Gastroesophageal sphincter (tissue), 4 donors: ENCODE data around the gene MYH7. TPM values are rescaled to one million over a fixed set of nuclear protein-coding genes. Genes with fewer than 3 reads are reported as not detected.

ENCODE experiments used
- ATAC-seq: fragments of 150-250 bp; one replicate; pipeline ENCODE4 v1.9.1; 2016; ENCODE audit warnings: mild to moderate bottlenecking, moderate library complexity
- H3K27ac ChIP-seq, 4 donors: fragments of 200-600 bp; sonication (generic) in 3 of 4; 1 replicate in 3 of 4; 2 replicates in 1 of 4; pipeline ENCODE4 v1.5.1; 2016 to 2019
- H3K27me3 ChIP-seq: fragments of 200-600 bp; sonication (generic); one replicate; pipeline ENCODE4 v1.5.1; 2019
- H3K36me3 ChIP-seq, 2 donors: fragments of 200-600 bp; sonication (generic); one replicate each; pipeline ENCODE4 v1.5.1; 2019; ENCODE audit warnings: control low read depth in 1 of 2
- H3K4me1 ChIP-seq, 3 donors: fragments of 200-600 bp; sonication (generic); 1 replicate in 2 of 3; 2 replicates in 1 of 3; pipeline ENCODE4 v1.5.1; 2016 to 2019; ENCODE audit warnings: control low read depth in 2 of 3
- H3K4me3 ChIP-seq, 2 donors: fragments of 200-600 bp; sonication (generic); one replicate each; pipeline ENCODE4 v1.5.1; 2019; ENCODE audit warnings: mild to moderate bottlenecking in 1 of 2, moderate library complexity in 1 of 2
- H3K9me3 ChIP-seq, 3 donors: fragments of 200-600 bp; sonication (generic); one replicate each; pipeline ENCODE4 v1.5.1; 2017 to 2019; ENCODE audit warnings: control low read depth in 2 of 3
- EP300 ChIP-seq: sonication (generic); formaldehyde crosslinking; IDR thresholded peaks from one replicate; pipeline ENCODE4 v1.6.1; 2017; ENCODE audit warnings: antibody characterized with exemption, mild to moderate bottlenecking
- POLR2A ChIP-seq, 2 donors: fragments of 450-650 bp; IDR thresholded peaks; one replicate each; pipeline ENCODE4 v1.6.1; 2017; ENCODE audit warnings: antibody characterized with exemption in 2 of 2, mild to moderate bottlenecking in 2 of 2, moderate library complexity in 1 of 2
- POLR2AphosphoS5 ChIP-seq: sonication (generic); formaldehyde crosslinking; IDR thresholded peaks from one replicate; pipeline ENCODE4 v1.6.1; 2017; ENCODE audit warnings: antibody characterized with exemption
- WGBS, 2 donors: methylation state at CpG; one replicate each; pipeline ENCODE4 v1.1.5; 2018; ENCODE audit warnings: low coverage in 1 of 2; 5-methylcytosine and 5-hydroxymethylcytosine counted together
- total RNA-seq, 4 donors: library from RNA; depleted of rRNA; stranded (reverse); fragments of >200 nt; gene quantifications; one replicate each; pipeline ENCODE4 v1.1.0, GENCODE V29; 2016
- TF ChIP-seq, protein P1 (sequence below), 4 experiments: fragments of 200-600 bp in 2 of 4; fragments of 450-650 bp in 2 of 4; sonication (generic) in 1 of 4; IDR thresholded peaks; one replicate each; pipeline ENCODE4 v1.5.1; 2017 to 2019; ENCODE audit warnings: antibody characterized with exemption in 4 of 4, mild to moderate bottlenecking in 2 of 4, moderate library complexity in 2 of 4

The MYH7 gene
- total RNA-seq, 4 donors from 2014 or later, result not detected

DNA sequence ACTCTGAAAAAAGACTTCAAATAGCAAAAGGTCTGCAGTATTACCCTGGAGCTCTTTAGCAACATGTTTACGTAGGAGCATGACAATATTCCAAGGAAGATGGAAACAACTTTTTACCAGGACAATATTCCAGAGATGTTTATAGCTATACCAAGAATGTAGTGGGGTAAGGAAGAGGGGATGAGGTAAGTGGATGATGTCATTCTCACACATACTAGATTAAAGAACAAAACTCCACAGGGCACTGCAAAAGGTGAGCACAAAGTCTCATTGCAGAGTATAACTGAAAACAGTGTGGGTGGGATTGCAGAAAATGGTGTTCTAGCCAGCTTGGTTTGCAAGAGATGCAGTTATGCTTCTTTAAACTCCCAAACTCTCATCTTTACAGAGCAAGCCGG, 50.2 kb downstream of the MYH7 start:
- Histone ChIP-seq H3K27ac (no peak overlapping the region), H3K36me3 (no peaks in the 10 kb centered on the region), H3K27me3 (peaks cover 13% of the 10 kb centered on the region), H3K9me3 (no peaks in the 10 kb centered on the region), H3K4me1 (peaks cover 0 to 3% (median 2%) of the 10 kb centered on the region in 3 donors), H3K4me3 (no peak overlapping the region)
- 61% methylated on average over 2 of the region's 2 CpGs; no CpG with 5 or more reads in 1 of the 2 donors for WGBS, 2 donors
- ATAC-seq, result no peak
- TF ChIP-seq, protein P1, sequence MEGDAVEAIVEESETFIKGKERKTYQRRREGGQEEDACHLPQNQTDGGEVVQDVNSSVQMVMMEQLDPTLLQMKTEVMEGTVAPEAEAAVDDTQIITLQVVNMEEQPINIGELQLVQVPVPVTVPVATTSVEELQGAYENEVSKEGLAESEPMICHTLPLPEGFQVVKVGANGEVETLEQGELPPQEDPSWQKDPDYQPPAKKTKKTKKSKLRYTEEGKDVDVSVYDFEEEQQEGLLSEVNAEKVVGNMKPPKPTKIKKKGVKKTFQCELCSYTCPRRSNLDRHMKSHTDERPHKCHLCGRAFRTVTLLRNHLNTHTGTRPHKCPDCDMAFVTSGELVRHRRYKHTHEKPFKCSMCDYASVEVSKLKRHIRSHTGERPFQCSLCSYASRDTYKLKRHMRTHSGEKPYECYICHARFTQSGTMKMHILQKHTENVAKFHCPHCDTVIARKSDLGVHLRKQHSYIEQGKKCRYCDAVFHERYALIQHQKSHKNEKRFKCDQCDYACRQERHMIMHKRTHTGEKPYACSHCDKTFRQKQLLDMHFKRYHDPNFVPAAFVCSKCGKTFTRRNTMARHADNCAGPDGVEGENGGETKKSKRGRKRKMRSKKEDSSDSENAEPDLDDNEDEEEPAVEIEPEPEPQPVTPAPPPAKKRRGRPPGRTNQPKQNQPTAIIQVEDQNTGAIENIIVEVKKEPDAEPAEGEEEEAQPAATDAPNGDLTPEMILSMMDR (IDR thresholded peaks at IDR 0.05), result no peak
- TF ChIP-seq POLR2A (IDR thresholded peaks at IDR 0.05) (no peak), EP300 (no peak), POLR2AphosphoS5 (no peak)

DNA sequence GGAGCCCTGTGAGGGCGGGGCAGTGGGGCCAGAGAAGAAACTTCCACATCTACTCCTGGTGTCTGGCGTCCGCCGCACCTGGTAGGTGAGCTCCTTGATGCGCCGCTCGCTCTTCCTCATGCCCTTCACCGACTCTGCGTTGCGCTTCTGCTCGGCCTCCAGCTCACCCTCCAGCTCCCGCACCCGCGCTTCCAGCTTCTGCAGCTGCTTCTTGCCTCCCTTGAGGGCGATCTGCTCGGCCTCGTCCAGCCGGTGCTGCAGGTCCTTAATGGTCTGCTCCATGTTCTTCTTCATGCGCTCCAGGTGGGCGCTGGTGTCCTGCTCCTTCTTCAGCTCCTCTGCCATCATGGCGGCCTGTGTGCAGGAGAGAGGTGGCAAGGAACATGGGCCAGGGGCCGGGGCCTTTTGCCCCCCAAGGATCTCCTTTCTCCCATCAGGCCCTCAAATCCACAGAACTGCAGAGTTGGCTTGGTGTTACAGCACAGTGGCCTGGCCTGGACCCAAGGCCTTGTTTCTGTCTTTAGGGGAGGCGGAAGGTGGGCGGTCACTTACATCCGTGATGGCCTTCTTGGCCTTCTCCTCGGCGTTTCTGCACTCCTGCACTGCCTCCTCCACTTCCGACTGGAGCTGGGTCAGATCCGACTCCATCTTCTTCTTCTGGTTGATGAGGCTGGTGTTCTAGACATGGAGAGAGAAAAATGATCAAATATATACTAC, 50.9 kb downstream of the MYH7 start:
- no peaks in the 10 kb centered on the region for H3K9me3 ChIP-seq
- H3K4me1 ChIP-seq, result peaks cover 0 to 8% (median 3%) of the 10 kb centered on the region in 3 donors
- TF ChIP-seq POLR2AphosphoS5 (no peak), EP300 (no peak), POLR2A (IDR thresholded peaks at IDR 0.05) (no peak)
- TF ChIP-seq, protein P1 (IDR thresholded peaks at IDR 0.05), result no peak
- no peak for ATAC-seq
- H3K27me3 ChIP-seq, result peaks cover 18% of the 10 kb centered on the region
- WGBS, 2 donors, result 80 to 93% methylated on average over 12 to 21 of the region's 29 CpGs
- H3K36me3 ChIP-seq, result no peaks in the 10 kb centered on the region
- H3K27ac ChIP-seq, result no peak overlapping the region
- no peak overlapping the region for H3K4me3 ChIP-seq

DNA sequence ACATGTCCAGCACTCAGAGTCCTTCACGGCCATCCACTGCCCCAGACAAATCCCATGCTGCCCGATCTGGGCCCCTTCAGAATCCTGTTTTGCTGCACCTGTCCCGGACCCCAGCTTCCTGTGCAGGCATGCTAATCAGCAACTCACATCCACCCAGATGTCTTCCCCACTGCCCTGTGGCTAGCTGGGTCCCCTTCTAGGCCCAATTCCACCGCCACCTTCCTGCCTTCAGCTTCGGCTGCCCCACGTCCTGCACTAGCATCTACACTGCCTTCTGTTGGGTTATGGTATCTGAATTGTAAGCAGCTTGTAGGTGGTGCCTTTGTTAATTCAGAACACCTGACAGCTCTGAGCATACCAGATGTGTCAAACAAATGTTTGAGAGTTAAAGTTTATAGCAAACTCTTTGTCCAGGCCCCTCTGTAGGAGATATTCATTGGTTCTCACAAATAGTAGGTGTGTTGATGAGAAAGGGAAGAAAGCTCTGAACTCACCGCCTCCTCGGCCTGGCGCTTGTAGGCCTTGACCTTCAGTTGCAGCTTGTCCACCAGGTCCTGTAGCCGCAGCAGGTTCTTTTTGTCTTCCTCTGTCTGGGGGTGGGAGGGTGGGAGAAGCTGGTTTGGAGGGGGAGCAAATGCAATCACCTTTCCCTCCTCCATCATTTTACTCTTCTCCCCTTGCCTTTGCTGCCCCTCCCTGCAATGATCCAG, 52.6 kb downstream of the MYH7 start:
- H3K9me3 ChIP-seq, result no peaks in the 10 kb centered on the region
- 71 to 84% methylated on average over 6 to 9 of the region's 10 CpGs for WGBS, 2 donors
- H3K27me3 ChIP-seq, result peaks cover 21% of the 10 kb centered on the region
- H3K36me3 ChIP-seq, result no peaks in the 10 kb centered on the region
- TF ChIP-seq, protein P1 (IDR thresholded peaks at IDR 0.05), result no peak
- TF ChIP-seq POLR2AphosphoS5 (no peak), EP300 (no peak), POLR2A (IDR thresholded peaks at IDR 0.05) (no peak)
- H3K27ac ChIP-seq, result no peak overlapping the region
- H3K4me1 ChIP-seq, result peaks cover 0 to 8% (median 3%) of the 10 kb centered on the region in 3 donors
- ATAC-seq, result no peak
- no peak overlapping the region for H3K4me3 ChIP-seq

DNA sequence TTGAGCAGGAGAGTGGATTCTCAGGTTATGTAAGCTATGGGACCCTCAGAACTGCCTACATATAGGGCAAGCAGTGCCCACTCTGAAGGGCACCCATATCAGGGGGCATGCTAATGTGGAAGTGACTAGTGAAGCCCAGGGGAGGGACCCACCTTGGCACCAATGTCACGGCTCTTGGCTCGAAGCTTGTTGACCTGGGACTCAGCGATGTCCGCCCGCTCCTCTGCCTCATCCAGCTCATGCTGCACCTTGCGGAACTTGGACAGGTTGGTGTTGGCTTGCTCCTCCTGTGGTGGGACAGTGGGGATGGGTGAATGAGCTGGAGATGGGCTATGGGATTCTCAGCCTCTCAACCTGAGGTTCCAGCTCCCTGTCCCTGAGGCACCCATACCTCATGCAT, 53.2 kb downstream of the MYH7 start:
- Histone ChIP-seq H3K9me3 (no peaks in the 10 kb centered on the region), H3K27ac (no peak overlapping the region), H3K36me3 (no peaks in the 10 kb centered on the region), H3K4me1 (peaks cover 0 to 8% (median 3%) of the 10 kb centered on the region in 3 donors), H3K27me3 (peaks cover 21% of the 10 kb centered on the region), H3K4me3 (no peak overlapping the region)
- 92% methylated on average over 6 of the region's 6 CpGs; no CpG with 5 or more reads in 1 of the 2 donors for WGBS, 2 donors
- TF ChIP-seq POLR2A (IDR thresholded peaks at IDR 0.05), result no peak
- TF ChIP-seq, protein P1 (IDR thresholded peaks at IDR 0.05), result no peak
- no peak for TF ChIP-seq POLR2AphosphoS5
- TF ChIP-seq EP300, result no peak
- no peak for ATAC-seq
